Activated CD4-positive, alpha-beta memory T cell treated with anti-CD3 and anti-CD28 coated beads, Interleukin-2, amount 10 ng/mL, durations not matched to agents 7 days and 5 days (primary cell): Measurements from ENCODE around the gene ASCC3. TPM values are rescaled to one million over a fixed set of nuclear protein-coding genes. Genes with fewer than 3 reads are reported as not detected.

Experiments
- CTCF ChIA-PET: fragments of 350-600 bp; sonication (Branson Sonifier 250); formaldehyde crosslinking; loops from one replicate; lab custom pipeline; 2021; ENCODE audit warnings: antibody characterized with exemption, inconsistent platforms; lab: Charles Lee
- POLR2A ChIA-PET: fragments of 350-600 bp; sonication (Branson Sonifier 250); formaldehyde crosslinking; loops from one replicate; lab custom pipeline; 2021; ENCODE audit warnings: antibody characterized with exemption; lab: Charles Lee
- DNase-seq: peaks from one replicate; pipeline ENCODE4 v3.0.0-alpha.2; 2020
- H3K27ac Mint-ChIP-seq: one replicate; pipeline ENCODE4 v1.8.0; 2021; ENCODE audit warnings: mild to moderate bottlenecking, mixed read lengths
- H3K27me3 Mint-ChIP-seq: one replicate; pipeline ENCODE4 v1.8.0; 2021; ENCODE audit warnings: mixed read lengths
- H3K36me3 Mint-ChIP-seq: one replicate; pipeline ENCODE4 v1.8.0; 2021; ENCODE audit warnings: low read depth, mixed read lengths
- H3K4me1 Mint-ChIP-seq: one replicate; pipeline ENCODE4 v1.8.0; 2021; ENCODE audit warnings: mixed read lengths
- H3K4me3 Mint-ChIP-seq: one replicate; pipeline ENCODE4 v1.8.0; 2021; ENCODE audit warnings: mild to moderate bottlenecking, mixed read lengths
- H3K9me3 Mint-ChIP-seq: one replicate; pipeline ENCODE4 v1.8.0; 2021; ENCODE audit warnings: mixed read lengths
- total RNA-seq, 2 experiments: library from RNA; stranded (reverse); gene quantifications; one replicate each; pipeline ENCODE4 v1.2.3, GENCODE V29; 2021

ASCC3 gene, protein sequence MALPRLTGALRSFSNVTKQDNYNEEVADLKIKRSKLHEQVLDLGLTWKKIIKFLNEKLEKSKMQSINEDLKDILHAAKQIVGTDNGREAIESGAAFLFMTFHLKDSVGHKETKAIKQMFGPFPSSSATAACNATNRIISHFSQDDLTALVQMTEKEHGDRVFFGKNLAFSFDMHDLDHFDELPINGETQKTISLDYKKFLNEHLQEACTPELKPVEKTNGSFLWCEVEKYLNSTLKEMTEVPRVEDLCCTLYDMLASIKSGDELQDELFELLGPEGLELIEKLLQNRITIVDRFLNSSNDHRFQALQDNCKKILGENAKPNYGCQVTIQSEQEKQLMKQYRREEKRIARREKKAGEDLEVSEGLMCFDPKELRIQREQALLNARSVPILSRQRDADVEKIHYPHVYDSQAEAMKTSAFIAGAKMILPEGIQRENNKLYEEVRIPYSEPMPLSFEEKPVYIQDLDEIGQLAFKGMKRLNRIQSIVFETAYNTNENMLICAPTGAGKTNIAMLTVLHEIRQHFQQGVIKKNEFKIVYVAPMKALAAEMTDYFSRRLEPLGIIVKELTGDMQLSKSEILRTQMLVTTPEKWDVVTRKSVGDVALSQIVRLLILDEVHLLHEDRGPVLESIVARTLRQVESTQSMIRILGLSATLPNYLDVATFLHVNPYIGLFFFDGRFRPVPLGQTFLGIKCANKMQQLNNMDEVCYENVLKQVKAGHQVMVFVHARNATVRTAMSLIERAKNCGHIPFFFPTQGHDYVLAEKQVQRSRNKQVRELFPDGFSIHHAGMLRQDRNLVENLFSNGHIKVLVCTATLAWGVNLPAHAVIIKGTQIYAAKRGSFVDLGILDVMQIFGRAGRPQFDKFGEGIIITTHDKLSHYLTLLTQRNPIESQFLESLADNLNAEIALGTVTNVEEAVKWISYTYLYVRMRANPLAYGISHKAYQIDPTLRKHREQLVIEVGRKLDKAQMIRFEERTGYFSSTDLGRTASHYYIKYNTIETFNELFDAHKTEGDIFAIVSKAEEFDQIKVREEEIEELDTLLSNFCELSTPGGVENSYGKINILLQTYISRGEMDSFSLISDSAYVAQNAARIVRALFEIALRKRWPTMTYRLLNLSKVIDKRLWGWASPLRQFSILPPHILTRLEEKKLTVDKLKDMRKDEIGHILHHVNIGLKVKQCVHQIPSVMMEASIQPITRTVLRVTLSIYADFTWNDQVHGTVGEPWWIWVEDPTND (N-terminal part only)
- 10 to 100 TPM; 42.4 to 46.0 TPM for total RNA-seq

DNA sequence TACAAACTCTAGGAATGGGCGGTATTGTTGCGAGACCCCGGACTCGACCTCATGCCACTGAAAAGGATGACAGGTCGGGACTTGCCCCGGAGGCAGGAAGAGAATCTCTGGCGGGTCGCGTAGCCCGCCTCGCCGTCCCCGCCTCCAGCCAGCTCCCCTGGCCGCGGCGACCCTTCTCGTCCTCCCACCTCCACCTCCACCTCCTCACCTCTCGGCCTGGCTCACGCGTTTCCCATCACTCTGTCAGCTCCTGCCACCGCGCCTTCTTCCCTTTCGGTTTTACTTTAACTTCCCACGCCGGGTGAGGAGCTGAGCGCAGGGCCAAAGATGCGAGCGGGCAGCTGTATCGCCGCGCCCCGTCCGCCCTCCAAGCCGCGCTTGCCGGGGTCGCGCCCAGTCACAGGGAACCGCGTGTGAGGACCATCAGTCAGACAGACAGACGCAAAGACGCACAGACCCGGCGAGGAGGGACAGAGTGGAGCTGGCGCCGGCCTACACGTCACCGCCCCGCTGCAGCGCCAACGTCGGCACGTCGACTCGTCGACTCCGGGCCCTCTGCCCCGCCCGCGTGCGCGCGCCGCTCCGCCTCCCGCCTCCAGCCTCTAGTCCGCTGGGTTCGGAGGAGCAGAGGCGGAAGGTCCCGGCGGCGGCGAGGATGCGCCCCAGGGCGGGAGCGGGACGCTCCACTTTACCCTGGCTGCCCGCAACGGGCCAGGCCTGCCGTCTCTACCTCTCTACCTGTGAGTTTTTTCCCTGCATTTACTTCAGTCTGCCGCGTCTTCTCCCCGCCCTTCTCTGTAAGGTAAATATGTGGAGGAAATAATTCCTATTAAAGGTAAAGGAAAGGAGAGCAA lies at the start of gene ASCC3:
Gene ASCC3, minus strand, starts transcription at position 477 of the 854 bp plus-strand sequence. CDS start 13,332 bp downstream, outside the sequence.
- POLR2A ChIA-PET = interaction anchor here (0.8 to 1.5 kb wide), 10 partner anchors 9 to 511 kb away, joined by 3 to 5 read pairs (median 3); no protein-coding TSS in a partner anchor
- Mint-ChIP-seq H3K4me3 (peak within 1 kb of the TSS; percentile 100), H3K36me3 (peaks cover 21% of the 10 kb centered on the region), H3K9me3 (no peaks in the 10 kb centered on the region), H3K4me1 (peaks cover 45% of the 10 kb centered on the region), H3K27me3 (peaks cover 3% of the 10 kb centered on the region), H3K27ac (peak within 1 kb of the TSS; percentile 99)
- DNase-seq = peak; percentile 92
- CTCF ChIA-PET = interaction anchor here (0.9 kb wide), 1 partner anchor 16 kb away, joined by 3 read pairs; no protein-coding TSS in a partner anchor

DNA sequence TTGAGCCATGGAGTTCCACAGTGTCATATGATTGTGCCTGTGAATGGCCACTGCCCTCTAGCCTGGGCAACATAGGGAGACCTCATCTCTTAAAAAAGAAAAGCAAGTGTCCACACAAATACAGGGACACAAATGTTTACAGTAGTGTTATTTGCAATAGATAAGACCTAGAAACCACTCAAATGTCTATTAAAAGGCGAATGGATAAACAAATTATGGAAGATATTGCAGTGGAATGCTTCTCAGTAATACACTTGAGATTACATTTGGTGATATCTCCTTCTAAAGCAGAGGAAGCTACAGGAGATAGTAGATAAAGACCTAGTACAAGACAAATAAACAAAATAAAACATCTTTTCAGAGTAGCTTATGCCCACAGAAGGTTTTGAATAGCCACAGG lies 44.6 kb upstream of the ASCC3 start:
- H3K27me3 Mint-ChIP-seq = peaks cover 5% of the 10 kb centered on the region
- ChIA-PET POLR2A (no interaction called here), CTCF (no interaction called here)
- no peak for DNase-seq
- no peaks in the 10 kb centered on the region for H3K9me3 Mint-ChIP-seq
- H3K27ac Mint-ChIP-seq = no peak overlapping the region
- no peaks in the 10 kb centered on the region for H3K36me3 Mint-ChIP-seq
- no peaks in the 10 kb centered on the region for H3K4me1 Mint-ChIP-seq
- no peak overlapping the region for H3K4me3 Mint-ChIP-seq

DNA sequence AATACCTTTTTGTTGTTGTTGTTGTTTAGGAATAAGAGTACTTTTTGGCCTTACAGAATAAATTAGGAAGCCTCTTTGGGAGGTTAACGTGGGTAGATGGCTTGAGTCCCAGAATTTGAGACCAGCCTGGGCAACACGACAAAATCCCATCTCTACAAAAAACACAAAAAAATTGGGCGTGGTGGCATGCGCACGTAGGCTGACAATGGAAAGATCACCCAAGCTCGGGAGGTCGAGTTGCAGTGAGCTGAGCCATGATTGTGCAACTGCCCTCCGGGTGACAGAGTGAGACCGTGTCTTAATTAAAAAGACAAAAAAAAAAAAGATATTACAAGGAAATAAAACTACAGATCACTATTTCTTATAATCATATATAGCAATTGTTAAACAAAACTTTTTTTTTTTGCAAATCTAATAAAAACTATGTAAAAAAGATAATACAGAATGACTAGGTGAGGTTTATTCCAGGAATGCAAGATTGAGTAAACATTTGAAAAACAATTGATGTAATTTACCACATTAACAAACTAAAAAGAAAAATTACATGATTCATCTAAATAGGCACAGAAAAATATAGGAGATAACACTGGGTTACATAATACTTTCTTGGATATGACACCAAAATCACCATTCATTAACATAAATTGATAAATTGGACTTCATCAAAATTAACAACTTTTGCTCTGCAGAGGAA lies 43.6 kb upstream of the ASCC3 start:
- H3K9me3 Mint-ChIP-seq = no peaks in the 10 kb centered on the region
- CTCF ChIA-PET = no interaction called here
- no peak overlapping the region for H3K27ac Mint-ChIP-seq
- H3K36me3 Mint-ChIP-seq = no peaks in the 10 kb centered on the region
- peaks cover 8% of the 10 kb centered on the region for H3K27me3 Mint-ChIP-seq
- POLR2A ChIA-PET = no interaction called here
- no peak for DNase-seq
- no peaks in the 10 kb centered on the region for H3K4me1 Mint-ChIP-seq
- no peak overlapping the region for H3K4me3 Mint-ChIP-seq

- Mint-ChIP-seq H3K4me1 (no peaks in the 10 kb centered on the region), H3K4me3 (no peak overlapping the region), H3K9me3 (no peaks in the 10 kb centered on the region), H3K27me3 (peaks cover 7% of the 10 kb centered on the region), H3K27ac (no peak overlapping the region), H3K36me3 (no peaks in the 10 kb centered on the region)
- no peak for DNase-seq
- CTCF ChIA-PET = no interaction called here
- POLR2A ChIA-PET = no interaction called here
These were observed 42.5 kb upstream of the ASCC3 start for GRCh38 chr6:100923481-100924165.

- ChIA-PET POLR2A (no interaction called here), CTCF (no interaction called here)
- Mint-ChIP-seq H3K27ac (no peak overlapping the region), H3K4me3 (no peak overlapping the region), H3K27me3 (peaks cover 6% of the 10 kb centered on the region), H3K9me3 (no peaks in the 10 kb centered on the region), H3K36me3 (no peaks in the 10 kb centered on the region), H3K4me1 (no peaks in the 10 kb centered on the region)
- DNase-seq = no peak
These were observed 39.0 kb upstream of the ASCC3 start for GRCh38 chr6:100920028-100920605.

- DNase-seq = no peak
- H3K27me3 Mint-ChIP-seq = peaks cover 6% of the 10 kb centered on the region
- no peaks in the 10 kb centered on the region for H3K9me3 Mint-ChIP-seq
- POLR2A ChIA-PET = no interaction called here
- CTCF ChIA-PET = no interaction called here
- no peaks in the 10 kb centered on the region for H3K36me3 Mint-ChIP-seq
- H3K4me3 Mint-ChIP-seq = no peak overlapping the region
- no peak overlapping the region for H3K27ac Mint-ChIP-seq
- H3K4me1 Mint-ChIP-seq = no peaks in the 10 kb centered on the region
These were observed 37.0 kb upstream of the ASCC3 start for GRCh38 chr6:100918152-100918551.

DNA sequence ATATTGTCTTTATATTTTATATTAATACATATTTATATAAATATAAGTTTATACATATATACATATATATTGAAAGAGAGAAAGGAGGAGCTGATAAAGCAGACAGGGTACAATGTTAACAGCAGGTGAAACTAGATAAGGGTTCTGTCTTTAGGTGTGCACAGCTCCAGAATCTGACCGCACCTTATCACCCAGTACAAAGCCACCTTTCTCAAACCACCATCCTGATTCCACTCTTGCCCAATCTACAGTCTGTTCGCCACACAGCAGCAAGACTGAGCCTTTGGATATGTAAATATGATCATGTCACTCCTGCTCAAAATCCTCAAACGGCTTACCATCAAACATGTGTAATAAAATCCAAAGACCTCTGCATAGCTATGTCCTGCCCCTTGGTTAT lies 34.7 kb upstream of the ASCC3 start:
- ChIA-PET POLR2A (no interaction called here), CTCF (no interaction called here)
- DNase-seq = no peak
- H3K4me3 Mint-ChIP-seq = no peak overlapping the region
- no peaks in the 10 kb centered on the region for H3K9me3 Mint-ChIP-seq
- H3K4me1 Mint-ChIP-seq = no peaks in the 10 kb centered on the region
- H3K36me3 Mint-ChIP-seq = no peaks in the 10 kb centered on the region
- peaks cover 3% of the 10 kb centered on the region for H3K27me3 Mint-ChIP-seq
- H3K27ac Mint-ChIP-seq = no peak overlapping the region

DNA sequence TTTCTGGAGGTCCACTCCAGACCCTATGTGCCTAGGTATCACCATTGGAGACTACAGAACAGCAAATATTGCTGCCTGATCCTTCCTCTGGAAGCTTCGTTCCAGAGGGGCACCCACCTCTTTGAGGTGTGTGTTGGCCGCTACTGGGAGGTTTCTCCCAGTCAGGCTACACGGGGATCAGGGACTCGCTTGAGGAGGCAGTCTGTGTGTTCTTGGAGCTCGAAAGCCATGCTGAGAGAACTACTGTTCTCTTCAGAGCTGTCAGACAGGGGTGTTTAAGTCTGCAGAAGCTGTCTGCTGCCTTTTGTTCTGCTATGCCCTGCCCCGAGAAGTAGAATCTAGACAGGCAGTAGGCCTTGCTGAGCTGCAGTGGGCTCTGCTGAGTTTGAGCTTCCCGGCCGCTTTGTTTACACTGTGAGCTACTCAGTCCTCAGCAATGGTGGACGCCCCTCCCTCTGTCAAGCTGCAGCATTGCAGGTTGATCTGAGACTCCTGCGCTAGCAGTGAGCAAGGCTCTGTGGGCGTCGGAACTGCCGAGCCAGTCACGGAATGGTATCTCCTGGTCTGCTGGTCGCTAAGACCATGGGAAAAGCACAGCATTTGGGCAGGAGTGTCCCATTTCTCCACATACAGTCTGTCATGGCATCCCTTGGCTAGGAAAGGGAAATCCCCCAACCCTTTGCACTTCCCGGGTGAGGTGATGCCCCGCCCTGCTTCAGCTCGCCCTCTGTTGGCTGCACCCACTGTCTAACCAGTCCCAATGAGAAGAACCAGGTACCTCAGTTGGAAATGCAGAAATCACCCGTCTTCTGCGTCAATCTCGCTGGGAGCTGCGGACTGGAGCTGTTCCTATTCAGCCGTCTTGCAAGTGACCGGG lies 32.5 kb upstream of the ASCC3 start:
- H3K36me3 Mint-ChIP-seq = no peaks in the 10 kb centered on the region
- ChIA-PET POLR2A (no interaction called here), CTCF (no interaction called here)
- H3K27me3 Mint-ChIP-seq = no peaks in the 10 kb centered on the region
- H3K4me1 Mint-ChIP-seq = no peaks in the 10 kb centered on the region
- no peak overlapping the region for H3K27ac Mint-ChIP-seq
- no peak overlapping the region for H3K4me3 Mint-ChIP-seq
- H3K9me3 Mint-ChIP-seq = no peaks in the 10 kb centered on the region
- no peak for DNase-seq

DNA sequence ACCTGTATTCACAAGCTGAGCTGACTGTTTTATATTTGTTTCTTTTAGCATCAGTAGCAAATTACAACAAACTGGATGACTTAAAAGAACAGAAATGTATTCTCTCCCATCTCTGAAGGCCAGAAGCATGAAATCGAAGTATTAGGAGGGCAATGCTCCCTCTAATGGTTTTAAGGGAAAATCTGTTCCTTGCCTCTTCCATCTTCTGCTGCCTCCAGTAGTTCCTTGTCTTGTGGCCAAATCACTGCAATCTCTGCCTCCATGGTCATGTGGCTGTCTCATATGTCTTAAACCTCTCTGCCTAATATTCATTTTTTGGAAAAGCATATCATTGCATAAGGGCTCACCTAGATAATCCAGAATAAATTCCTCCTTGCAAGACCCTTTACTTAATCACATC lies 25.2 kb upstream of the ASCC3 start:
- H3K9me3 Mint-ChIP-seq = no peaks in the 10 kb centered on the region
- H3K4me3 Mint-ChIP-seq = no peak overlapping the region
- no peaks in the 10 kb centered on the region for H3K27me3 Mint-ChIP-seq
- no peak for DNase-seq
- no peak overlapping the region for H3K27ac Mint-ChIP-seq
- CTCF ChIA-PET = no interaction called here
- POLR2A ChIA-PET = no interaction called here
- no peaks in the 10 kb centered on the region for H3K4me1 Mint-ChIP-seq
- no peaks in the 10 kb centered on the region for H3K36me3 Mint-ChIP-seq

- POLR2A ChIA-PET = no interaction called here
- CTCF ChIA-PET = no interaction called here
- Mint-ChIP-seq H3K27me3 (no peaks in the 10 kb centered on the region), H3K36me3 (no peaks in the 10 kb centered on the region), H3K9me3 (no peaks in the 10 kb centered on the region), H3K4me3 (no peak overlapping the region), H3K27ac (no peak overlapping the region), H3K4me1 (no peaks in the 10 kb centered on the region)
- DNase-seq = no peak
These were observed 23.9 kb upstream of the ASCC3 start for GRCh38 chr6:100905067-100905466.
